Mesendoderm (in vitro differentiated cells): ENCODE data around the gene CTNND2.

Experiments used
- DNase-seq: peaks from one replicate; pipeline ENCODE4 v3.0.0; 2013
- H2AK5ac ChIP-seq: 2 replicates; pipeline ENCODE4 v1.6.1; 2013; ENCODE audit warnings: low read length, inconsistent platforms
- H2BK120ac ChIP-seq: 2 replicates; pipeline ENCODE4 v1.6.1; 2013; ENCODE audit warnings: low read depth, mild to moderate bottlenecking, low read length, moderate library complexity, mixed read lengths
- H2BK15ac ChIP-seq: replicated peaks from 2 replicates; pipeline ENCODE4 v1.6.1; 2013; ENCODE audit warnings: low read depth, mild to moderate bottlenecking, moderate library complexity
- H2BK5ac ChIP-seq: 2 replicates; pipeline ENCODE4 v1.6.1; 2013; ENCODE audit warnings: low read length, inconsistent platforms
- H3K18ac ChIP-seq: 2 replicates; pipeline ENCODE4 v1.6.1; 2013; ENCODE audit warnings: mild to moderate bottlenecking, low read length, mixed read lengths
- H3K23ac ChIP-seq: one replicate; pipeline ENCODE4 v1.6.1; 2013; ENCODE audit warnings: low read length
- H3K27ac ChIP-seq: 2 replicates; pipeline ENCODE4 v1.5.1; 2013; ENCODE audit warnings: low read depth, mild to moderate bottlenecking, inconsistent platforms, low read length, moderate library complexity
- H3K27me3 ChIP-seq: 2 replicates; pipeline ENCODE4 v1.6.1; 2013; ENCODE audit warnings: low read length, control low read depth, mild to moderate bottlenecking, inconsistent platforms; ENCODE audit not compliant: insufficient read depth, poor library complexity
- H3K36me3 ChIP-seq: 2 replicates; pipeline ENCODE4 v1.6.1; 2013; ENCODE audit warnings: low read length, inconsistent platforms; ENCODE audit not compliant: control insufficient read depth, insufficient read depth
- H3K4ac ChIP-seq: one replicate; pipeline ENCODE4 v1.6.1; 2013; ENCODE audit warnings: low read depth, mild to moderate bottlenecking, low read length, moderate library complexity
- H3K4me1 ChIP-seq: 2 replicates; pipeline ENCODE4 v1.6.1; 2013; ENCODE audit warnings: low read depth, low read length, inconsistent platforms; ENCODE audit not compliant: control insufficient read depth
- H3K4me2 ChIP-seq: 2 replicates; pipeline ENCODE4 v1.6.1; 2013; ENCODE audit warnings: low read length
- H3K4me3 ChIP-seq: 2 replicates; pipeline ENCODE4 v1.5.1; 2013; ENCODE audit warnings: mild to moderate bottlenecking, low read length
- H3K56ac ChIP-seq: one replicate; pipeline ENCODE4 v1.6.1; 2013; ENCODE audit warnings: low read length
- H3K79me1 ChIP-seq: 2 replicates; pipeline ENCODE4 v1.6.1; 2013; ENCODE audit warnings: low read length, inconsistent platforms
- H3K79me2 ChIP-seq: 2 replicates; pipeline ENCODE4 v1.6.1; 2013; ENCODE audit warnings: mild to moderate bottlenecking, low read length; ENCODE audit not compliant: control insufficient read depth, insufficient read depth
- H3K9ac ChIP-seq: 2 replicates; pipeline ENCODE4 v1.6.1; 2013; ENCODE audit warnings: low read length, inconsistent platforms
- H4K5ac ChIP-seq: one replicate; pipeline ENCODE4 v1.6.1; 2013; ENCODE audit warnings: low read length
- H4K8ac ChIP-seq: one replicate; pipeline ENCODE4 v1.6.1; 2013; ENCODE audit warnings: low read depth, mild to moderate bottlenecking, control low read depth, low read length, moderate library complexity
- WGBS: extraction: QIAGEN DNeasy Blood & Tissue Kit; methylation state at CpG from one replicate; pipeline ENCODE4 v1.1.7; 2013; ENCODE audit warnings: low lambda C conversion rate, missing lambda C conversion rate; ENCODE audit not compliant: insufficient coverage; ENCODE audit errors: extremely low coverage; 5-methylcytosine and 5-hydroxymethylcytosine counted together

The CTNND2 gene

GRCh38 chr5:11522796-11523195, 381.4 kb downstream of the CTNND2 start:
- Histone ChIP-seq H3K79me1 (no peaks in the 10 kb centered on the region), H2BK15ac (no peak overlapping the region), H3K18ac (no peak overlapping the region), H3K27ac (no peak overlapping the region), H4K8ac (no peak overlapping the region), H3K4me2 (no peak overlapping the region), H3K56ac (no peak overlapping the region), H3K4me3 (no peak overlapping the region), H3K9ac (no peak overlapping the region), H3K79me2 (no peaks in the 10 kb centered on the region), H3K4ac (no peak overlapping the region), H2AK5ac (no peak overlapping the region), H2BK120ac (no peak overlapping the region), H3K4me1 (no peaks in the 10 kb centered on the region), H3K27me3 (no peaks in the 10 kb centered on the region), H3K36me3 (no peaks in the 10 kb centered on the region), H3K23ac (no peak overlapping the region), H2BK5ac (no peak overlapping the region), H4K5ac (no peak overlapping the region)
- WGBS: no CpG with 5 or more reads among the region's 4 CpGs
- no peak for DNase-seq

DNA sequence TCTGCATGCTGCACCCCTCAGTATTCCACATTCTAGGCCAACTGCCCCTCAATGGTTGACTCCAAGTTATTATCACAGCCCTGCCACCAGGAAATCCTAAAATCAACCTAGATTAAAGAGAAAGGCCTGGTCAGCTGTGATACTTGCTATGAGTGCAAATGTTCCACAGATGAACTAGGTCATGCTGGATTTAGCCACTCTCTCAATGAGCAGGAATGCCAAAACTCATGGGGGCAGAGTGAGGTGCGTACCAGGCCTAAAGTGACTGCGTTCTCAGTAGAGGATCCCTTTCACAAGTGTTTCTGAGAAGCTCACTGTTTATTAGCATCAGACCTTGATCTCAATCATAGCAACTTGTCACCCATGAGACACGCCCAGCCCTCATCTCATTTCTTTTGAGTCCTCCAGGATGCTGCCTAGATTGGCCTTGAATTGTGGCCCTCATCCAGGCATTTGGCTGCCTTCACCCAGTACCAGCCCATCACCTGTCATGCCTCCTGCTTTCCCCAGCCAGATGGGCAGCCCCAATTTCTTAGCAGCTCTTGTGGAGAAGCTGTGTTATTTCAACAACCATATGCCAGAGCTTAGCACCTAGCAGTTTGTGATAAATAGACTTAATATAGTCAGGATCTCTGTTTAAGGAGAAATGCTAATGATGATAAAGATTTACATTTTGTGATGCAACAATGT, 383.9 kb downstream of the CTNND2 start:
- WGBS: no CpG with 5 or more reads among the region's 3 CpGs
- Histone ChIP-seq H3K9ac (no peak overlapping the region), H3K27me3 (no peaks in the 10 kb centered on the region)

GRCh38 chr5:11519236-11519635, 385.0 kb downstream of the CTNND2 start:
- Histone ChIP-seq H3K79me1 (no peaks in the 10 kb centered on the region), H3K9ac (no peak overlapping the region), H3K4ac (no peak overlapping the region), H3K18ac (no peak overlapping the region), H3K4me3 (no peak overlapping the region), H2BK5ac (no peak overlapping the region), H3K36me3 (no peaks in the 10 kb centered on the region), H4K5ac (no peak overlapping the region), H3K27me3 (no peaks in the 10 kb centered on the region), H2BK120ac (no peak overlapping the region), H3K4me2 (no peak overlapping the region), H2AK5ac (no peak overlapping the region), H4K8ac (no peak overlapping the region), H3K4me1 (no peaks in the 10 kb centered on the region), H3K79me2 (no peaks in the 10 kb centered on the region), H3K23ac (no peak overlapping the region), H2BK15ac (no peak overlapping the region), H3K27ac (no peak overlapping the region), H3K56ac (no peak overlapping the region)
- WGBS: no CpG with 5 or more reads among the region's 2 CpGs
- no peak for DNase-seq

More for the DNA sequence above, 383.9 kb downstream of the CTNND2 start:
- Histone ChIP-seq H2BK5ac (no peak overlapping the region), H2BK120ac (no peak overlapping the region), H3K79me2 (no peaks in the 10 kb centered on the region), H3K79me1 (no peaks in the 10 kb centered on the region), H4K8ac (no peak overlapping the region), H3K4me3 (no peak overlapping the region), H3K27ac (no peak overlapping the region), H3K36me3 (no peaks in the 10 kb centered on the region), H3K56ac (no peak overlapping the region), H2BK15ac (no peak overlapping the region), H2AK5ac (no peak overlapping the region), H3K23ac (no peak overlapping the region), H3K4me1 (no peaks in the 10 kb centered on the region), H3K18ac (no peak overlapping the region), H3K4ac (no peak overlapping the region), H4K5ac (no peak overlapping the region), H3K4me2 (no peak overlapping the region)
- no peak for DNase-seq

DNA sequence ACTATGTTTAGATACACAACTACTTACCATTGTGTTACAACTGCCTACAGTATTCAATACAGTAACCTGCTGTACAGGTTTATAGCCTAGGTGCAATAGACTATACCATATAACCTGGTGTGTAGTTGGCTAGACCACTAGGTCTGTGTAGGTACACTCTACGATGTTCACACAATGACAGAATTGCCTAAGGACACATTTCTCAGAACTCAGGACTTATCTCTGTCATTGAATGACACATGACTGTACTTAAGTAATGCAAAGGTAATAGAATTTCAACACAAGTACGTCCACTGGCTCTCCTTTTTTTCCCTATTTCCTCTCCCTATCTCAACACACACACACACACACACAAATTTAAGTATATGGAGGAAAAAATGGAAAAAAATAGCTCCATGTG, 385.6 kb downstream of the CTNND2 start:
- no peaks in the 10 kb centered on the region for H3K79me1 ChIP-seq
- no peaks in the 10 kb centered on the region for H3K79me2 ChIP-seq
- no peak overlapping the region for H3K23ac ChIP-seq
- no peak overlapping the region for H4K5ac ChIP-seq
- H3K18ac ChIP-seq: no peak overlapping the region
- H3K4me2 ChIP-seq: no peak overlapping the region
- H3K4me3 ChIP-seq: no peak overlapping the region
- H4K8ac ChIP-seq: no peak overlapping the region
- WGBS: no CpG with 5 or more reads among the region's 2 CpGs
- no peak overlapping the region for H3K4ac ChIP-seq
- no peak for DNase-seq
- no peaks in the 10 kb centered on the region for H3K36me3 ChIP-seq
- no peak overlapping the region for H3K27ac ChIP-seq
- H3K27me3 ChIP-seq: no peaks in the 10 kb centered on the region
- H2BK15ac ChIP-seq: no peak overlapping the region
- no peak overlapping the region for H3K9ac ChIP-seq
- H2BK120ac ChIP-seq: no peak overlapping the region
- no peak overlapping the region for H3K56ac ChIP-seq
- H3K4me1 ChIP-seq: no peaks in the 10 kb centered on the region
- H2AK5ac ChIP-seq: no peak overlapping the region
- no peak overlapping the region for H2BK5ac ChIP-seq

DNA sequence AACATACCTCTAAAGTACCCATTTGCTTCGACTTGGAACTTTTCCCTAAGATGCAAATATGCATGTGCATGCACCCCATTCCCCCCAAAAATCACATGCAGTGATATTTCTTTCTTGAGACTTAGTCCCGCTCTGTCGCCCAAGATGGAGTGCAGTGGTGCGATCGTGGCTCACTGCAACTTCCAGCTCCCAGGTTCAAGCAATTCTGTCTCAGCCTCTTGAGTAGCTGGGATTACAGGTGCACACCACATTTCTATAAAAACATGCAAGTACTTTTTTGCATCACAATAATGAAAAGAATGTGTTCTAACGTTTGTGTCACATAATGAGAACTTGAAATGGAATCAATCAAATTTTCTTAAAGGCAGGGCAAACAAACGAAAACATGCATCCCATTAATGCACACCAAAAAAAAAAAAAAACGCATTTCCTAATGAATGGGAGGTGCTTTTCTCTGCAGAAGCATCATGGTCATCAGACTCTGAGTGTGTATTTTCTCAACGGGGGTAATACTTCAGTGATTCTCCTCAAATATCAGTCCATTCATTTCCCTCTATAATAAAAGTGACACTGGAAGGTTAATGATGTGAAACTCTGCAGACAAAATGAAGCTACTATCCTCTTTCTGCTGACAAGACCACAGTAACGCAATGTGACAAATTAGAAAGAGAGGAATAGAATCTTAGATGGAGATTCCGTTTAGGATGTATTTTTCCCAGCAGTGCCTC, 389.4 kb downstream of the CTNND2 start:
- H3K36me3 ChIP-seq: no peaks in the 10 kb centered on the region
- H3K18ac ChIP-seq: no peak overlapping the region
- no peak overlapping the region for H4K5ac ChIP-seq
- no peak overlapping the region for H3K9ac ChIP-seq
- no peak overlapping the region for H3K4ac ChIP-seq
- no peak overlapping the region for H3K27ac ChIP-seq
- H4K8ac ChIP-seq: no peak overlapping the region
- H3K56ac ChIP-seq: no peak overlapping the region
- no peak overlapping the region for H3K23ac ChIP-seq
- H3K4me2 ChIP-seq: no peak overlapping the region
- H2BK5ac ChIP-seq: no peak overlapping the region
- no peaks in the 10 kb centered on the region for H3K79me2 ChIP-seq
- no CpG with 5 or more reads among the region's 11 CpGs for WGBS
- no peak for DNase-seq
- no peak overlapping the region for H2BK120ac ChIP-seq
- H2BK15ac ChIP-seq: no peak overlapping the region
- no peaks in the 10 kb centered on the region for H3K4me1 ChIP-seq
- no peaks in the 10 kb centered on the region for H3K27me3 ChIP-seq
- no peak overlapping the region for H3K4me3 ChIP-seq
- H3K79me1 ChIP-seq: no peaks in the 10 kb centered on the region
- H2AK5ac ChIP-seq: no peak overlapping the region
